GM23338 (cell line): ENCODE data around the gene RGN. TPM values are rescaled to one million over a fixed set of nuclear protein-coding genes. Genes with fewer than 3 reads are reported as not detected.

Experiments used
- ATAC-seq: fragments of 200-7000 bp; cut with Tn5 transposase; 3 replicates; pipeline ENCODE4 v1.9.1; 2020
- DNase-seq: peaks from one replicate; pipeline ENCODE4 v3.0.0-alpha.2; 2015; ENCODE audit warnings: low spot score
- H2AFZ ChIP-seq: fragments of 200-600 bp; sonication (generic); 2 replicates; pipeline ENCODE4 v1.8.0; 2016; ENCODE audit warnings: antibody characterized with exemption, mild to moderate bottlenecking, moderate library complexity
- H3F3A ChIP-seq: fragments of 200-600 bp; sonication (generic); replicated peaks from 2 replicates; pipeline ENCODE4 v1.8.0; 2017; ENCODE audit warnings: antibody characterized with exemption, mixed run types, low read depth
- H3K27ac ChIP-seq: fragments of 200-600 bp; sonication (generic); 2 replicates; pipeline ENCODE4 v1.6.1; 2016; ENCODE audit warnings: low read depth
- H3K27me3 ChIP-seq: fragments of 200-600 bp; sonication (generic); 2 replicates; pipeline ENCODE4 v1.8.0; 2016; ENCODE audit warnings: mild to moderate bottlenecking, mixed run types, moderate library complexity; ENCODE audit not compliant: insufficient read depth
- H3K36me3 ChIP-seq: fragments of 200-600 bp; sonication (generic); 2 replicates; pipeline ENCODE4 v1.8.0; 2016; ENCODE audit warnings: mild to moderate bottlenecking; ENCODE audit not compliant: insufficient read depth
- H3K4me1 ChIP-seq: fragments of 200-600 bp; sonication (generic); 2 replicates; pipeline ENCODE4 v1.8.0; 2016; ENCODE audit warnings: mild to moderate bottlenecking, moderate library complexity; ENCODE audit not compliant: insufficient read depth
- H3K4me2 ChIP-seq: fragments of 200-600 bp; sonication (generic); 2 replicates; pipeline ENCODE4 v1.7.1; 2017; ENCODE audit warnings: mixed run types
- H3K4me3 ChIP-seq: fragments of 200-600 bp; sonication (generic); 2 replicates; pipeline ENCODE4 v1.6.1; 2016; ENCODE audit warnings: mixed run types
- H3K79me2 ChIP-seq: fragments of 200-600 bp; sonication (generic); replicated peaks from 2 replicates; pipeline ENCODE4 v1.8.0; 2017; ENCODE audit warnings: mild to moderate bottlenecking; ENCODE audit not compliant: insufficient read depth
- H3K9me2 ChIP-seq: fragments of 200-600 bp; sonication (generic); 2 replicates; pipeline ENCODE4 v1.8.0; 2017; ENCODE audit not compliant: insufficient read depth
- H4K20me1 ChIP-seq: fragments of 200-600 bp; sonication (generic); replicated peaks from 2 replicates; pipeline ENCODE4 v1.8.0; 2017; ENCODE audit warnings: mild to moderate bottlenecking; ENCODE audit not compliant: insufficient read depth
- H3K27ac Mint-ChIP-seq: 2 replicates; pipeline ENCODE4 v1.8.0; 2020; ENCODE audit warnings: inconsistent platforms, mild to moderate bottlenecking, moderate library complexity, mixed read lengths
- H3K27me3 Mint-ChIP-seq: 3 replicates; pipeline ENCODE4 v1.8.0; 2022; ENCODE audit warnings: low read depth, mild to moderate bottlenecking, moderate library complexity, mixed read lengths, inconsistent platforms; ENCODE audit not compliant: insufficient read depth, poor library complexity
- H3K36me3 Mint-ChIP-seq: 3 replicates; pipeline ENCODE4 v1.8.0; 2021; ENCODE audit warnings: low read depth, mild to moderate bottlenecking, inconsistent platforms, moderate library complexity, mixed read lengths
- H3K4me1 Mint-ChIP-seq: 3 replicates; pipeline ENCODE4 v1.8.0; 2020; ENCODE audit warnings: mild to moderate bottlenecking, inconsistent platforms, mixed read lengths
- H3K4me3 Mint-ChIP-seq: 3 replicates; pipeline ENCODE4 v1.8.0; 2021; ENCODE audit warnings: moderate library complexity, mild to moderate bottlenecking, inconsistent platforms, mixed read lengths
- H3K9me3 Mint-ChIP-seq: 3 replicates; pipeline ENCODE4 v1.8.0; 2020; ENCODE audit warnings: moderate library complexity, mild to moderate bottlenecking, inconsistent platforms, mixed read lengths
- CREB1 ChIP-seq: fragments of 250-450 bp; sonication (Bioruptor Pico); IDR thresholded peaks from 2 replicates; pipeline ENCODE4 v1.5.0; 2020; ENCODE audit warnings: low read depth, mild to moderate bottlenecking, moderate library complexity
- ETS1 ChIP-seq: IDR thresholded peaks from 2 replicates; pipeline ENCODE4 v1.6.1; 2016; ENCODE audit warnings: antibody characterized with exemption
- EZH2 ChIP-seq: fragments of 200-600 bp; sonication (generic); IDR thresholded peaks from one replicate; pipeline ENCODE4 v1.8.0; 2017; ENCODE audit warnings: antibody characterized with exemption, mild to moderate bottlenecking, low read depth; ENCODE audit not compliant: unreplicated experiment
- EZH2phosphoT487 ChIP-seq: fragments of 200-600 bp; sonication (generic); IDR thresholded peaks from one replicate; pipeline ENCODE4 v1.8.1; 2018; ENCODE audit warnings: antibody characterized with exemption; ENCODE audit not compliant: unreplicated experiment
- JUNB ChIP-seq: IDR thresholded peaks from one replicate; pipeline ENCODE4 v1.6.1; 2016; ENCODE audit warnings: antibody characterized with exemption; ENCODE audit not compliant: unreplicated experiment
- NANOG ChIP-seq: IDR thresholded peaks from 2 replicates; pipeline ENCODE4 v1.6.1; 2016; ENCODE audit warnings: antibody characterized with exemption, borderline replicate concordance
- POLR2AphosphoS5 ChIP-seq: IDR thresholded peaks from 2 replicates; pipeline ENCODE4 v1.6.1; 2016; ENCODE audit warnings: antibody characterized with exemption, low read depth
- REST ChIP-seq: IDR thresholded peaks from one replicate; pipeline ENCODE4 v1.6.1; 2018; ENCODE audit warnings: antibody characterized with exemption; ENCODE audit not compliant: unreplicated experiment
- STAT1 ChIP-seq: IDR thresholded peaks from one replicate; pipeline ENCODE4 v1.6.1; 2016; ENCODE audit warnings: antibody characterized with exemption; ENCODE audit not compliant: unreplicated experiment
- ZNF114 ChIP-seq: fragments of 250-450 bp; sonication (Bioruptor Pico); IDR thresholded peaks from 2 replicates; pipeline ENCODE4 v1.5.0; 2020; ENCODE audit warnings: mild to moderate bottlenecking, moderate library complexity
- ZNF331 ChIP-seq: fragments of 250-450 bp; sonication (Bioruptor Pico); IDR thresholded peaks from 2 replicates; pipeline ENCODE4 v1.5.0; 2020; ENCODE audit warnings: low read depth, mild to moderate bottlenecking, moderate library complexity
- polyA plus RNA-seq: library from polyadenylated mRNA; unstranded; fragments of >200 nt; fragmentation: Nextera tagmentation; extraction: Ambion mirVana; gene quantifications from 2 replicates; pipeline ENCODE4 v1.2.1, GENCODE V29; 2016
- total RNA-seq: library from RNA; depleted of rRNA; stranded (reverse); fragments of >200 nt; shearing (Covaris generic); gene quantifications from 2 replicates; pipeline ENCODE4 v1.2.3, GENCODE V29; 2014
- TF ChIP-seq, protein P1 (sequence below), 2 experiments: fragments of 200-600 bp in 1 of 2; sonication (generic) in 1 of 2; conservative IDR thresholded peaks; 2 replicates each; pipeline versions ENCODE4 v1.5.1 to v1.6.1; 2016 to 2017; ENCODE audit warnings: antibody characterized with exemption in 2 of 2, low read depth in 2 of 2, mild to moderate bottlenecking in 2 of 2, moderate library complexity in 1 of 2
- TF ChIP-seq, protein P2 (sequence below): fragments of 250-450 bp; sonication (Bioruptor Pico); IDR thresholded peaks from 2 replicates; pipeline ENCODE4 v1.5.0; 2020; ENCODE audit warnings: mild to moderate bottlenecking, moderate library complexity

The RGN gene
- total and polyA plus RNA-seq, 2 experiments from 2014 or later = 5.5 to 6.7 TPM

DNA sequence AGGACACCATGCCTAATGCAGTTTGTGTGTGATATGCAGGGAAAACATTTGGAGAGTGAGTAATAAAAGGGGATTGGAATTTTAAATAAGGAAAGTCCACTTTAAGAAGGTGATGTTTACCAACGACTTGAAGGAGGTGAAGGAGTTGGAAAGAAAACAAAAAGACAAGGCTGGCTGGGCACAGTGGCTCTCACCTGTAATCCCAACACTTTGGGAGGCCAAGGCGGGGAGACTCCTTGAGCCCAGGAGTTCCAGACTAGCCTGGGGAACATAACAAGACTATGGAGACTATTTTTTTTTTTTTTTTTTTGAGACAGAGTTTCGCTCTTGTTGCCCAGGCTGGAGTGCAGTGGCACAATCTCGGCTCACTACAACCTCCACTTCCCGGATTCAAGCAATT lies 55.2 kb downstream of the RGN start:
- Mint-ChIP-seq H3K9me3 (no peaks in the 10 kb centered on the region), H3K36me3 (no peaks in the 10 kb centered on the region)
- TF ChIP-seq EZH2phosphoT487 (no peak), POLR2AphosphoS5 (no peak), JUNB (no peak), REST (no peak), CREB1 (CRISPR knock-in tag) (no peak), EZH2 (no peak), ETS1 (no peak), ZNF114 (CRISPR knock-in tag) (no peak), NANOG (no peak), ZNF331 (CRISPR knock-in tag) (no peak), STAT1 (no peak)
- TF ChIP-seq, protein P1, sequence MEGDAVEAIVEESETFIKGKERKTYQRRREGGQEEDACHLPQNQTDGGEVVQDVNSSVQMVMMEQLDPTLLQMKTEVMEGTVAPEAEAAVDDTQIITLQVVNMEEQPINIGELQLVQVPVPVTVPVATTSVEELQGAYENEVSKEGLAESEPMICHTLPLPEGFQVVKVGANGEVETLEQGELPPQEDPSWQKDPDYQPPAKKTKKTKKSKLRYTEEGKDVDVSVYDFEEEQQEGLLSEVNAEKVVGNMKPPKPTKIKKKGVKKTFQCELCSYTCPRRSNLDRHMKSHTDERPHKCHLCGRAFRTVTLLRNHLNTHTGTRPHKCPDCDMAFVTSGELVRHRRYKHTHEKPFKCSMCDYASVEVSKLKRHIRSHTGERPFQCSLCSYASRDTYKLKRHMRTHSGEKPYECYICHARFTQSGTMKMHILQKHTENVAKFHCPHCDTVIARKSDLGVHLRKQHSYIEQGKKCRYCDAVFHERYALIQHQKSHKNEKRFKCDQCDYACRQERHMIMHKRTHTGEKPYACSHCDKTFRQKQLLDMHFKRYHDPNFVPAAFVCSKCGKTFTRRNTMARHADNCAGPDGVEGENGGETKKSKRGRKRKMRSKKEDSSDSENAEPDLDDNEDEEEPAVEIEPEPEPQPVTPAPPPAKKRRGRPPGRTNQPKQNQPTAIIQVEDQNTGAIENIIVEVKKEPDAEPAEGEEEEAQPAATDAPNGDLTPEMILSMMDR (conservative IDR thresholded peaks at IDR 0.05; ENCODE audit: low read depth in 2 of 2) = no peak
- TF ChIP-seq, protein P2, sequence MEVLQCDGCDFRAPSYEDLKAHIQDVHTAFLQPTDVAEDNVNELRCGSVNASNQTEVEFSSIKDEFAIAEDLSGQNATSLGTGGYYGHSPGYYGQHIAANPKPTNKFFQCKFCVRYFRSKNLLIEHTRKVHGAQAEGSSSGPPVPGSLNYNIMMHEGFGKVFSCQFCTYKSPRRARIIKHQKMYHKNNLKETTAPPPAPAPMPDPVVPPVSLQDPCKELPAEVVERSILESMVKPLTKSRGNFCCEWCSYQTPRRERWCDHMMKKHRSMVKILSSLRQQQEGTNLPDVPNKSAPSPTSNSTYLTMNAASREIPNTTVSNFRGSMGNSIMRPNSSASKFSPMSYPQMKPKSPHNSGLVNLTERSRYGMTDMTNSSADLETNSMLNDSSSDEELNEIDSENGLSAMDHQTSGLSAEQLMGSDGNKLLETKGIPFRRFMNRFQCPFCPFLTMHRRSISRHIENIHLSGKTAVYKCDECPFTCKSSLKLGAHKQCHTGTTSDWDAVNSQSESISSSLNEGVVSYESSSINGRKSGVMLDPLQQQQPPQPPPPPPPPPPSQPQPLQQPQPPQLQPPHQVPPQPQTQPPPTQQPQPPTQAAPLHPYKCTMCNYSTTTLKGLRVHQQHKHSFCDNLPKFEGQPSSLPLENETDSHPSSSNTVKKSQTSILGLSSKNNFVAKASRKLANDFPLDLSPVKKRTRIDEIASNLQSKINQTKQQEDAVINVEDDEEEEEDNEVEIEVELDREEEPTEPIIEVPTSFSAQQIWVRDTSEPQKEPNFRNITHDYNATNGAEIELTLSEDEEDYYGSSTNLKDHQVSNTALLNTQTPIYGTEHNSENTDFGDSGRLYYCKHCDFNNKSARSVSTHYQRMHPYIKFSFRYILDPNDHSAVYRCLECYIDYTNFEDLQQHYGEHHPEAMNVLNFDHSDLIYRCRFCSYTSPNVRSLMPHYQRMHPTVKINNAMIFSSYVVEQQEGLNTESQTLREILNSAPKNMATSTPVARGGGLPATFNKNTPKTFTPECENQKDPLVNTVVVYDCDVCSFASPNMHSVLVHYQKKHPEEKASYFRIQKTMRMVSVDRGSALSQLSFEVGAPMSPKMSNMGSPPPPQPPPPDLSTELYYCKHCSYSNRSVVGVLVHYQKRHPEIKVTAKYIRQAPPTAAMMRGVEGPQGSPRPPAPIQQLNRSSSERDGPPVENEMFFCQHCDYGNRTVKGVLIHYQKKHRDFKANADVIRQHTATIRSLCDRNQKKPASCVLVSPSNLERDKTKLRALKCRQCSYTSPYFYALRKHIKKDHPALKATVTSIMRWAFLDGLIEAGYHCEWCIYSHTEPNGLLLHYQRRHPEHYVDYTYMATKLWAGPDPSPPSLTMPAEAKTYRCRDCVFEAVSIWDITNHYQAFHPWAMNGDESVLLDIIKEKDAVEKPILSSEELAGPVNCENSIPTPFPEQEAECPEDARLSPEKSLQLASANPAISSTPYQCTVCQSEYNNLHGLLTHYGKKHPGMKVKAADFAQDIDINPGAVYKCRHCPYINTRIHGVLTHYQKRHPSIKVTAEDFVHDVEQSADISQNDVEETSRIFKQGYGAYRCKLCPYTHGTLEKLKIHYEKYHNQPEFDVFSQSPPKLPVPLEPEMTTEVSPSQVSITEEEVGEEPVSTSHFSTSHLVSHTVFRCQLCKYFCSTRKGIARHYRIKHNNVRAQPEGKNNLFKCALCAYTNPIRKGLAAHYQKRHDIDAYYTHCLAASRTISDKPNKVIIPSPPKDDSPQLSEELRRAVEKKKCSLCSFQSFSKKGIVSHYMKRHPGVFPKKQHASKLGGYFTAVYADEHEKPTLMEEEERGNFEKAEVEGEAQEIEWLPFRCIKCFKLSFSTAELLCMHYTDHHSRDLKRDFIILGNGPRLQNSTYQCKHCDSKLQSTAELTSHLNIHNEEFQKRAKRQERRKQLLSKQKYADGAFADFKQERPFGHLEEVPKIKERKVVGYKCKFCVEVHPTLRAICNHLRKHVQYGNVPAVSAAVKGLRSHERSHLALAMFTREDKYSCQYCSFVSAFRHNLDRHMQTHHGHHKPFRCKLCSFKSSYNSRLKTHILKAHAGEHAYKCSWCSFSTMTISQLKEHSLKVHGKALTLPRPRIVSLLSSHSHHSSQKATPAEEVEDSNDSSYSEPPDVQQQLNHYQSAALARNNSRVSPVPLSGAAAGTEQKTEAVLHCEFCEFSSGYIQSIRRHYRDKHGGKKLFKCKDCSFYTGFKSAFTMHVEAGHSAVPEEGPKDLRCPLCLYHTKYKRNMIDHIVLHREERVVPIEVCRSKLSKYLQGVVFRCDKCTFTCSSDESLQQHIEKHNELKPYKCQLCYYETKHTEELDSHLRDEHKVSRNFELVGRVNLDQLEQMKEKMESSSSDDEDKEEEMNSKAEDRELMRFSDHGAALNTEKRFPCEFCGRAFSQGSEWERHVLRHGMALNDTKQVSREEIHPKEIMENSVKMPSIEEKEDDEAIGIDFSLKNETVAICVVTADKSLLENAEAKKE = no peak

More for the DNA sequence above, 55.2 kb downstream of the RGN start:
- Mint-ChIP-seq H3K27ac (no peak overlapping the region), H3K27me3 (peaks cover 2% of the 10 kb centered on the region), H3K4me1 (no peaks in the 10 kb centered on the region), H3K4me3 (no peak overlapping the region)
- ATAC-seq = no peak
- H3K9me2 ChIP-seq = no peaks in the 10 kb centered on the region
- H3K27ac ChIP-seq = no peak overlapping the region
- no peaks in the 10 kb centered on the region for H3K27me3 ChIP-seq
- no peaks in the 10 kb centered on the region for H4K20me1 ChIP-seq
- no peaks in the 10 kb centered on the region for H3F3A ChIP-seq
- DNase-seq = no peak
- H3K4me2 ChIP-seq = no peak overlapping the region
- no peaks in the 10 kb centered on the region for H3K4me1 ChIP-seq
- H3K36me3 ChIP-seq = no peaks in the 10 kb centered on the region
- H3K4me3 ChIP-seq = no peak overlapping the region
- no peaks in the 10 kb centered on the region for H3K79me2 ChIP-seq
- no peak overlapping the region for H2AFZ ChIP-seq
